ENCODE measurements around the gene SMPDL3B.

The SMPDL3B gene

GRCh38 chr1:27889506-27889905 lies 45.3 kb upstream of the SMPDL3B start:
- H3K4me3 ChIP-seq (ENCODE audit: control insufficient read depth, low read depth, low read length), result no peak overlapping the region
- no peak for DNase-seq (ENCODE audit: low read depth)
- TF ChIP-seq CTCF (conservative IDR thresholded peaks at IDR 0.05; ENCODE audit: control insufficient read depth, insufficient read depth, low read depth, low read length), result no peak

GRCh38 chr1:27891196-27891889 lies 43.5 kb upstream of the SMPDL3B start:
- H3K4me3 ChIP-seq (ENCODE audit: control insufficient read depth, low read depth, low read length), result no peak overlapping the region
- TF ChIP-seq CTCF (conservative IDR thresholded peaks at IDR 0.05; ENCODE audit: control insufficient read depth, insufficient read depth, low read depth, low read length), result no peak
- DNase-seq (ENCODE audit: low read depth), result no peak

DNA sequence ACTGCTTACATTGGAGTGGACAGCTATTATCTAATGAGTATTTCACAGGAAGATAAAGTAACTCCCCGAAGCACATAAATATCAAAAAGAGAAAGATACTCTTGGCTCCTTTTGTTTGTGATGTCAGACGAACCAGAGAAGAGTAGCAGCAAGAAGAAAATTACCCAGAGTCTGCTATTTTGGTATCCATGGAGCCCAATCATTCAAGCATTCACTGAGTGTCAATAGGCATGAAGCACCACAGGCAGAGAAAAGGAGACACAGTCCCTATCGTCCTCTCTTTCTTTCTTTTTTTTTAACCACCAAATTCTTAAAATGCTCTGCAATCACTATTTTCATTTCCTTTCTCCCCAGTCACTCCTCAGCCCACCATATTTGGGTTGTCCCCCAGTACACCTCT lies 40.3 kb upstream of the SMPDL3B start:
- no peak for DNase-seq (ENCODE audit: low read depth)
- TF ChIP-seq CTCF (conservative IDR thresholded peaks at IDR 0.05; ENCODE audit: control insufficient read depth, insufficient read depth, low read depth, low read length), result no peak
- H3K4me3 ChIP-seq (ENCODE audit: control insufficient read depth, low read depth, low read length), result no peak overlapping the region

DNA sequence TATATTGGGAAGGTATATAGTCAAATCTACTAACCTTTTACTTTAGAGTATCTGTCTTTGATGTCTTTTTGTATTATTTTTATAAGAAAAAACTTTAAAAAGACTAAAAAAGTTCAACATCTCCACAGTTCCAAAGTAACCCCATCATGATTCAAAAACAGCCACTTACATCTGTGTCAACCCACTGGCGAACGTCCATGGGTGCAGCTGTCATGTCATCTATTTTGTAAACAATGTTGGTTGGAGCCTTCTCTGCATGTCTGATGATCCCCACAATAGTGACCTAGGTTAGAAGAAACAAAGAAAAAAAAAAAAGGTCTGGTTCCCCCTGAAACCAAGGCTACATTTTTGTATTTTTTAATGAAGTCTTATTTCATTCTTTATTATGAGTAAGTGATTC lies 28.0 kb upstream of the SMPDL3B start:
- no peak for TF ChIP-seq CTCF (conservative IDR thresholded peaks at IDR 0.05; ENCODE audit: control insufficient read depth, insufficient read depth, low read depth, low read length)
- no peak overlapping the region for H3K4me3 ChIP-seq (ENCODE audit: control insufficient read depth, low read depth, low read length)
- DNase-seq (ENCODE audit: low read depth), result no peak

GRCh38 chr1:27912429-27912828 lies 22.4 kb upstream of the SMPDL3B start:
- no peak for DNase-seq (ENCODE audit: low read depth)
- TF ChIP-seq CTCF (conservative IDR thresholded peaks at IDR 0.05; ENCODE audit: control insufficient read depth, insufficient read depth, low read depth, low read length), result no peak
- H3K4me3 ChIP-seq (ENCODE audit: control insufficient read depth, low read depth, low read length), result no peak overlapping the region

DNA sequence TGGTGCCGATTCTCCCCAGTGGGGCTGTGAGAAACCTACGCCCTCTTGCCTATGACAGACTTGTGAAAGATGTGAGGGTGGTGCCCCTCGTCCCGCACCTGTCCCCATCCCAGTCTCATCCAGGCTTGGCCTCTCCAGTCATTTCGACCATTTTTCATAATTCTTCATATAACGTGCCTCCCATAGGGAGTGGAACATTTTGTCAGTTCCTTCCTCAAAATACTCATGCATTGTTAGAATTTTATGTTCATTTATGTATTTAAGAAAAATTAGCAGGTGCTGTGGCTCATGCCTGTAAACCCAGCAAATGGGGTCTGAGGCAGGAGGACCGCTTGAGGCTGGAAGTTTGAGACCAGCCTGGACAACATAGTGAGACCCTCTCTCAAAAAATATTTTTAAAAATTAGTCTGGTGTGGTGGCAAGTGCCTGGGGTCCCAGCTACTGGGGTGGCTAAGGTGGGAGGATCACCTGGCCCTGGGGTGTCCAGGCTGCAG lies 19.7 kb upstream of the SMPDL3B start:
- no peak for TF ChIP-seq CTCF (conservative IDR thresholded peaks at IDR 0.05; ENCODE audit: control insufficient read depth, insufficient read depth, low read depth, low read length)
- H3K4me3 ChIP-seq (ENCODE audit: control insufficient read depth, low read depth, low read length), result no peak overlapping the region
- DNase-seq (ENCODE audit: low read depth), result no peak
